ENCODE data around the gene MORC3. TPM values are rescaled to one million over a fixed set of nuclear protein-coding genes. Genes with fewer than 3 reads are reported as not detected.

The MORC3 gene
- total RNA-seq, 2 experiments from 2014 or later = 23.0 to 34.3 TPM

DNA sequence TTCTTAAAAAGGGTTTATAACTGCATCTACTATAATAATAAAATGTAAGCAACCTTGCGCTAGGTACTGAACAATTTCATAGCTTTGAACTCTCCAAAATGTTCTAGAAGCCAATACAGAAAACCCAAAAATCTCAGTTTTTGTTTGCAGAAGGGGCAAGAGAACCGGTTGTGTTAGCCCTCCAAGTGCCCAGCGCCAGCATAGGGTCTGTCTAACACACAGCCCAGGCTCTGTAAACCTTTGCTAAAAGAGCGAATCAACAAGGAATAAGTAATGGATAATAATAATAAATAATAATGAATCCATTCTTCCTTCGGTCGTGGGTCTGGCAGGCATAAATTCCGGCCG is 64.9 kb downstream of the MORC3 start:
- Histone ChIP-seq H3K79me2 (ENCODE audit: insufficient read depth, low read depth, low read length) (no peaks in the 10 kb centered on the region), H3K4me2 (ENCODE audit: low read length) (peak overlapping the region; percentile 17; the same call in 1 of the 2 replicates), H3K4me1 (ENCODE audit: insufficient read depth, low read length, poor library complexity, severe bottlenecking) (peaks cover 8% of the 10 kb centered on the region), H4K20me1 (ENCODE audit: insufficient read depth, low read length) (no peaks in the 10 kb centered on the region), H2AFZ (ENCODE audit: low read length) (no peak overlapping the region; the same call in 1 of the 2 replicates), H3K36me3 (ENCODE audit: insufficient read depth, low read length) (peaks cover 24% of the 10 kb centered on the region), H3K4me3 (ENCODE audit: low read depth, low read length, poor library complexity, severe bottlenecking) (peak overlapping the region; percentile 84), H3K27ac (ENCODE audit: low read depth, low read length, poor library complexity, severe bottlenecking) (no peak overlapping the region), H3K9me3 (ENCODE audit: low read length) (no peaks in the 10 kb centered on the region), H3K9me2 (ENCODE audit: insufficient read depth, low read length) (no peaks in the 10 kb centered on the region)
- BruUV-seq (replicated peaks) = no TSS peak
- ChIA-PET CTCF (ENCODE audit: unreplicated experiment) (no interaction called here), POLR2A (interaction anchor here (0.5 to 0.9 kb wide), 2 partner anchors 94 to 249 kb away, joined by 3 read pairs; no protein-coding TSS in a partner anchor)
- TF ChIP-seq CTCF (conservative IDR thresholded peaks at IDR 0.05; ENCODE audit: low read length) (no peak), EZH2phosphoT487 (IDR thresholded peaks at IDR 0.05; ENCODE audit: borderline replicate concordance, low read depth, low read length) (no peak)
- intact Hi-C loops (cut with micrococcal nuclease; ENCODE audit: unreplicated experiment) = loop anchor here (5.0 kb wide), 1 partner anchor 243 kb away; no protein-coding TSS in a partner anchor
- no peak for DNase-seq (ENCODE audit: low spot score)

DNA sequence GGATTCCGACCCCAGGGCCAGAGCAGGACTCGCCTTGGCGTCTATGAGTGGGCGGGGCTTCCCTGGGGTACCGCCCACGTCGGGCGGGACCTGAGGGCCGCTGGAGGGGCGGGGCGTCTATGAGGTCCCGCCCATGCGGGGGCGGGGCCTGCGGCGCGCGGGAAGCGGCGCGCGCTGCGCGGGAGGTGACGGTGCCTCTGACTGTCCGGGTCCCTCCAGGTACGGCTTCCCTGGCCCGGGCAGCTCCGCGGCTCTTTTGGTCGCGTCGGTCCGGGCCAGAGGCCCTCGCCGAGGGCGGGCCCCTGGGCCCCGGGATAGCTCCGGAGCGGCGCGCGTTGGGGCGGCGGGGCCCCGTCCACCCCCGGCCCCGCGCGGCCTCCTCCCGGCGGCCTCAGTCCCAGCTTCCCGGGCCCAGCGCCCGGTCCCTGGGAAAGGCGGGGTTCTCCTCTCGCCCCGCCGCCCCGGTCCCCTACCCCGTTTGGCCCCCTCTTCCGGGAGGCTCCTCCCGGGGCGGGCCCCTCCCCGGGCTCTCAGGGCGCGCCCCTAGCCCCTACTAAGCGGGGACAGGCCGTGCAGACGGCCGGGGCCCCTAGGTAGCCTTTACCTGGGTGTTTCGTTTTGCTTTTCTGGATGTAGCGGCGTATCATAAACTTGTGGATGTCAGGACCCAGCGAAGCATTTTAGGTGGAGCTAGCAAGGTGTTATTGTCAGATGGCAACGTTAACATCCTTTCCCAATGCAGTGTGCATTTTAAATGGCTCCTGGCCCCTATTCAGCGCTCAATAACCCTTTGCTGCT is 65.4 kb downstream of the MORC3 start, which contains the start of gene CHAF1B:
Gene CHAF1B, plus strand, starts transcription at position 160 of the 798 bp plus-strand sequence. CDS start 745 bp downstream, outside the sequence.
- ChIA-PET POLR2A (interaction anchor here (0.9 kb wide), 1 partner anchor 249 kb away, joined by 3 read pairs; no protein-coding TSS in a partner anchor), CTCF (ENCODE audit: unreplicated experiment) (no interaction called here)
- H4K20me1 ChIP-seq (ENCODE audit: insufficient read depth, low read length) = no peaks in the 10 kb centered on the region
- peak; percentile 87 for DNase-seq (ENCODE audit: low spot score)
- H3K79me2 ChIP-seq (ENCODE audit: insufficient read depth, low read depth, low read length) = no peaks in the 10 kb centered on the region
- intact Hi-C loops (cut with micrococcal nuclease; ENCODE audit: unreplicated experiment) = loop anchor here (5.0 kb wide), 1 partner anchor 243 kb away; no protein-coding TSS in a partner anchor
- H3K4me1 ChIP-seq (ENCODE audit: insufficient read depth, low read length, poor library complexity, severe bottlenecking) = peaks cover 8% of the 10 kb centered on the region
- H2AFZ ChIP-seq (ENCODE audit: low read length) = peak within 1 kb of the TSS; percentile 83
- TF ChIP-seq EZH2phosphoT487 (IDR thresholded peaks at IDR 0.05; ENCODE audit: borderline replicate concordance, low read depth, low read length) (no peak), CTCF (conservative IDR thresholded peaks at IDR 0.05; ENCODE audit: low read length) (no peak)
- no TSS peak for BruUV-seq (replicated peaks)
- no peaks in the 10 kb centered on the region for H3K9me3 ChIP-seq (ENCODE audit: low read length)
- peak within 1 kb of the TSS; percentile 90 for H3K4me2 ChIP-seq (ENCODE audit: low read length)
- H3K36me3 ChIP-seq (ENCODE audit: insufficient read depth, low read length) = peaks cover 28% of the 10 kb centered on the region
- no peaks in the 10 kb centered on the region for H3K9me2 ChIP-seq (ENCODE audit: insufficient read depth, low read length)
- H3K27ac ChIP-seq (ENCODE audit: low read depth, low read length, poor library complexity, severe bottlenecking) = peak within 1 kb of the TSS; percentile 23
- H3K4me3 ChIP-seq (ENCODE audit: low read depth, low read length, poor library complexity, severe bottlenecking) = peak within 1 kb of the TSS; percentile 84

Data from OCI-LY7 (cell line).